HepG2 (cell line): ENCODE data around the gene WDR18. TPM values are rescaled to one million over a fixed set of nuclear protein-coding genes. Genes with fewer than 3 reads are reported as not detected.

Source experiments
- ATAC-seq: fragments of 200-7000 bp; cut with Tn5 transposase; 3 replicates; pipeline ENCODE4 v1.9.1; 2020; ENCODE audit warnings: mild to moderate bottlenecking, moderate library complexity
- BruUV-seq: library from RNA; stranded (reverse); fragments of 400-500 nt; replicated peaks from 2 replicates; lab custom pipeline; 2021; lab: Mats Ljungman, UMichigan
- CTCF ChIA-PET: fragments of 300-600 bp; formaldehyde crosslinking; extraction: SDS; loops from one replicate; lab custom pipeline; 2021; ENCODE audit warnings: low total read pairs, inconsistent platforms, low intra/inter-chr PET ratio; lab: Yijun Ruan, JAX
- POLR2A ChIA-PET: fragments of 350-600 bp; sonication (Branson Sonifier 250); formaldehyde crosslinking; loops from one replicate; lab custom pipeline; 2020; ENCODE audit warnings: antibody characterized with exemption, inconsistent platforms; lab: Yijun Ruan, JAX
- DNase-seq: peaks from one replicate; pipeline ENCODE4 v3.0.0-alpha.2; 2015; ENCODE audit warnings: low spot score
- FAIRE-seq: peaks from 3 replicates; lab custom pipeline; 2011; peaks lifted over from hg19 to GRCh38; lab: Jason Lieb, UNC
- H2AFZ ChIP-seq: one replicate; pipeline ENCODE4 v1.6.1; 2011; ENCODE audit warnings: low read length, inconsistent platforms
- H3K27ac ChIP-seq: fragments of 300-600 bp; 3 replicates; pipeline ENCODE4 v1.8.0; 2011; ENCODE audit warnings: mixed run types, mild to moderate bottlenecking, mixed read lengths, low read length, inconsistent platforms; ENCODE audit not compliant: insufficient read depth; ENCODE audit errors: extremely low read length
- H3K27me3 ChIP-seq, 2 experiments: fragments of 200-600 bp in 1 of 2; 2 replicates in 1 of 2; 3 replicates in 1 of 2; pipeline versions ENCODE4 v1.6.0 to v1.8.0; 2011; ENCODE audit warnings: low read length in 2 of 2, mild to moderate bottlenecking in 2 of 2, moderate library complexity in 2 of 2, inconsistent platforms in 1 of 2; ENCODE audit not compliant: insufficient read depth in 2 of 2, control insufficient read depth in 1 of 2
- H3K36me3 ChIP-seq, 2 experiments: fragments of 200-600 bp in 1 of 2; replicated peaks in 1 of 2; 2 replicates in 1 of 2; 3 replicates in 1 of 2; pipeline versions ENCODE4 v1.5.1 to v1.8.0; 2011; ENCODE audit warnings: low read length in 2 of 2, inconsistent platforms in 1 of 2; ENCODE audit not compliant: insufficient read depth in 2 of 2, control insufficient read depth in 1 of 2
- H3K4me1 ChIP-seq: 2 replicates; pipeline ENCODE4 v1.5.1; 2012; ENCODE audit warnings: low read length, inconsistent platforms; ENCODE audit not compliant: insufficient read depth
- H3K4me2 ChIP-seq: 2 replicates; pipeline ENCODE4 v1.6.0; 2011; ENCODE audit warnings: low read depth, low read length, inconsistent platforms
- H3K4me3 ChIP-seq, 3 experiments: fragments of 200-600 bp in 1 of 3; sonication (generic), shearing (Covaris generic) in 1 of 3; replicated peaks in 1 of 3; 2 replicates each; pipeline ENCODE4 v1.5.1; 2011 to 2016; ENCODE audit warnings: low read length in 3 of 3, inconsistent platforms in 2 of 3, low read depth in 2 of 3, mild to moderate bottlenecking in 2 of 3, control low read depth in 1 of 3, mixed read lengths in 1 of 3; ENCODE audit not compliant: insufficient read depth in 1 of 3
- H3K79me2 ChIP-seq: one replicate; pipeline ENCODE4 v1.6.1; 2011; ENCODE audit warnings: low read length, inconsistent platforms; ENCODE audit not compliant: insufficient read depth
- H3K9ac ChIP-seq: 2 replicates; pipeline ENCODE4 v1.6.0; 2011; ENCODE audit warnings: mild to moderate bottlenecking, low read depth, low read length, inconsistent platforms; ENCODE audit not compliant: insufficient read depth
- H3K9me3 ChIP-seq: 2 replicates; pipeline ENCODE4 v1.5.1; 2012; ENCODE audit warnings: mild to moderate bottlenecking, low read length
- H4K20me1 ChIP-seq: 2 replicates; pipeline ENCODE4 v1.6.0; 2011; ENCODE audit warnings: inconsistent platforms, mild to moderate bottlenecking, low read length, moderate library complexity; ENCODE audit not compliant: insufficient read depth
- AHR ChIP-seq: IDR thresholded peaks from 2 replicates; pipeline ENCODE4 v1.6.1; 2018; ENCODE audit warnings: missing genetic modification reagents, missing compliant biosample characterization
- BHLHE40 ChIP-seq: IDR thresholded peaks from 2 replicates; pipeline ENCODE4 v1.6.1; 2011; ENCODE audit warnings: low read length, improper control_type of control experiment
- KAT2B ChIP-seq: fragments of 150-350 bp; IDR thresholded peaks from 2 replicates; pipeline ENCODE4 v1.6.1; 2014; ENCODE audit warnings: low read depth, low read length, borderline replicate concordance
- MBD4 ChIP-seq: IDR thresholded peaks from 2 replicates; pipeline ENCODE4 v1.6.1; 2012; ENCODE audit warnings: low read length, inconsistent platforms, borderline replicate concordance
- NR3C1 ChIP-seq: sonication (generic); formaldehyde crosslinking; IDR thresholded peaks from 2 replicates; pipeline ENCODE4 v1.4.0; 2020; ENCODE audit warnings: missing genetic modification reagents
- SP1 ChIP-seq, 2 experiments: fragments of 450-650 bp in 1 of 2; sonication (generic) in 1 of 2; formaldehyde crosslinking in 1 of 2; IDR thresholded peaks; 2 replicates each; pipeline versions ENCODE4 v1.4.0 to v1.6.1; 2016 to 2020; ENCODE audit warnings: missing genetic modification reagents in 1 of 2
- ZFP41 ChIP-seq: sonication (generic); formaldehyde crosslinking; IDR thresholded peaks from 2 replicates; pipeline ENCODE4 v1.4.0; 2020; ENCODE audit warnings: mild to moderate bottlenecking, missing genetic modification reagents, borderline replicate concordance
- ZKSCAN8 ChIP-seq: IDR thresholded peaks from 2 replicates; pipeline ENCODE4 v1.6.1; 2016; ENCODE audit warnings: borderline replicate concordance, missing genetic modification reagents, missing compliant biosample characterization
- ZNF207 ChIP-seq: fragments of 450-650 bp; IDR thresholded peaks from 2 replicates; pipeline ENCODE4 v1.6.1; 2016; ENCODE audit warnings: antibody characterized with exemption, borderline replicate concordance
- ZNF724P ChIP-seq: sonication (generic); formaldehyde crosslinking; IDR thresholded peaks from 2 replicates; pipeline ENCODE4 v1.8.0; 2022; ENCODE audit warnings: missing genetic modification reagents, borderline replicate concordance
- ZNF766 ChIP-seq: sonication (generic); formaldehyde crosslinking; IDR thresholded peaks from 2 replicates; pipeline ENCODE4 v1.5.0; 2020; ENCODE audit warnings: missing genetic modification reagents, borderline replicate concordance
- WGBS: methylation state at CpG from one replicate; pipeline ENCODE4 v1.1.6; 2017; ENCODE audit warnings: low lambda C conversion rate; 5-methylcytosine and 5-hydroxymethylcytosine counted together
- in situ Hi-C: cut with HindIII; loops from 2 replicates; pipeline ENCODE4 v1.10.0; 2017; ENCODE audit warnings: low pct_unique_long_range_greater_than_20kb; ENCODE audit not compliant: extremely low pct_ligation_motif_present
- intact Hi-C: fragments of 100-400 bp; cut with micrococcal nuclease; formaldehyde crosslinking; loops from one replicate; pipeline ENCODE4 v1.10.0; 2022; ENCODE audit not compliant: unreplicated experiment
- polyA plus RNA-seq, 8 experiments: library from polyadenylated mRNA; depleted of rRNA in 3 of 8; stranded (reverse) in 7 of 8; unstranded in 1 of 8; fragments of >200 nt; fragmentation: Illumina TruSeq in 4 of 8; extraction: Trizol in 4 of 8; gene quantifications; 2 replicates each; pipeline versions ENCODE4 v1.2.1 to v1.2.3, GENCODE V29; 2011 to 2016; ENCODE audit warnings: low read depth in 4 of 8, missing spikeins in 1 of 8, mixed read lengths in 1 of 8; ENCODE audit not compliant: insufficient read depth in 1 of 8
- total RNA-seq, 5 experiments: library from RNA; depleted of rRNA; stranded (reverse); fragments of >200 nt; fragmentation: Illumina TruSeq; extraction: Trizol; gene quantifications; 2 replicates each; pipeline ENCODE4 v1.2.3, GENCODE V29; 2016; ENCODE audit warnings: low read depth in 1 of 5
- TF ChIP-seq, protein P1 (sequence below): sonication (generic); formaldehyde crosslinking; IDR thresholded peaks from 2 replicates; pipeline ENCODE4 v1.4.0; 2020; ENCODE audit warnings: missing genetic modification reagents
- TF ChIP-seq, protein P2 (sequence below), 2 experiments: IDR thresholded peaks; 2 replicates each; pipeline ENCODE4 v1.6.1; 2011 to 2012; ENCODE audit warnings: low read length in 2 of 2, borderline replicate concordance in 1 of 2, low read depth in 1 of 2, mild to moderate bottlenecking in 1 of 2, moderate library complexity in 1 of 2
- TF ChIP-seq, protein P3 (sequence below): sonication (generic); formaldehyde crosslinking; conservative IDR thresholded peaks from 2 replicates; pipeline ENCODE4 v1.4.0; 2020; ENCODE audit warnings: mild to moderate bottlenecking, missing genetic modification reagents, moderate library complexity

The WDR18 gene
- total and polyA plus RNA-seq, 2 of the 13 experiments (the other 11 are each of a cell fraction or from before 2014, with no cell fraction given), result 36.4 to 47.6 TPM

DNA sequence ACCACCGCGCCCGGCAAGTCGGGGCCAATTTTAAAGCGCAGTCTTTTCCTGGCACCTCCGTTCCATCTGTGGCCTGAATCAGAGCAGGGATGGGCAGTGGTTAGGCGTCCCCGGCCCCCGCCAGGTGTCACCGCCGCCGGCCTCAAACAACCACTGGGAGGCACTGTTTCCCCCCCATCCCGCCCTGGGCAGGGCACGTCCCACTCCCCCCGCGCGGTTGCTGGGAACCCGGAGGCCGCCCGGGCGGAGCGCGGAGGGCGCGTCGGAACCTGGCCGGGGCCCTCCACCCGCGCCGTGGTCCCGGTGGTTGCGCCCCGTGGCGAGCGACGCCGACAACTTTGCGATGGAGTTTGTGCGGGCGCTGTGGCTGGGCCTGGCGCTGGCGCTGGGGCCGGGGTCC, 15.9 kb downstream of the WDR18 start, which contains the start of gene GRIN3B:
Gene GRIN3B, plus strand, starts transcription at position 325 of the 400 bp plus-strand sequence. Its CDS starts 19 bp downstream, at position 344.
- ChIA-PET POLR2A (no interaction called here), CTCF (no interaction called here)
- FAIRE-seq (no peak), DNase-seq (peak; percentile 43), ATAC-seq (peak; percentile 41)
- peaks cover 36% of the 10 kb centered on the region for H3K4me1 ChIP-seq
- no peaks in the 10 kb centered on the region for H3K9me3 ChIP-seq
- H3K4me3 ChIP-seq, result peak within 1 kb of the TSS; percentile 33 to 66 (median 37); a peak in 5 of 6 replicates
- in situ Hi-C loops (no loop called here), intact Hi-C loops (no loop called here)
- no peak within 1 kb of the TSS for H2AFZ ChIP-seq
- no peak within 1 kb of the TSS for H3K27ac ChIP-seq
- no TSS peak for BruUV-seq
- H3K27me3 ChIP-seq, result peaks cover 14 to 50% of the 10 kb centered on the region in 2 experiments
- H3K9ac ChIP-seq, result 0 out of 2 replicates have a peak within 1 kb of the TSS, but pooled peaks have one; percentile 8
- H4K20me1 ChIP-seq, result no peaks in the 10 kb centered on the region
- H3K36me3 ChIP-seq, result no peaks in the 10 kb centered on the region
- H3K4me2 ChIP-seq, result peak within 1 kb of the TSS; percentile 65
- no peaks in the 10 kb centered on the region for H3K79me2 ChIP-seq
- 0% methylated on average over 6 of the region's 43 CpGs for WGBS
- TF ChIP-seq BHLHE40 (no peak), ZNF207 (no peak), ZNF766 (no peak), KAT2B (no peak), ZKSCAN8 (CRISPR knock-in tag) (0 out of 2 replicates have a peak, but pooled peaks have one; percentile 32), MBD4 (no peak), SP1 (IDR thresholded peaks at IDR 0.05) (no peak), SP1 (CRISPR knock-in tag; IDR thresholded peaks at IDR 0.05) (0 out of 2 replicates have a peak, but pooled peaks have one; percentile 15), NR3C1 (CRISPR knock-in tag) (no peak), AHR (CRISPR knock-in tag) (no peak), ZFP41 (CRISPR knock-in tag) (no peak), ZNF724P (no peak)
- TF ChIP-seq, protein P1, sequence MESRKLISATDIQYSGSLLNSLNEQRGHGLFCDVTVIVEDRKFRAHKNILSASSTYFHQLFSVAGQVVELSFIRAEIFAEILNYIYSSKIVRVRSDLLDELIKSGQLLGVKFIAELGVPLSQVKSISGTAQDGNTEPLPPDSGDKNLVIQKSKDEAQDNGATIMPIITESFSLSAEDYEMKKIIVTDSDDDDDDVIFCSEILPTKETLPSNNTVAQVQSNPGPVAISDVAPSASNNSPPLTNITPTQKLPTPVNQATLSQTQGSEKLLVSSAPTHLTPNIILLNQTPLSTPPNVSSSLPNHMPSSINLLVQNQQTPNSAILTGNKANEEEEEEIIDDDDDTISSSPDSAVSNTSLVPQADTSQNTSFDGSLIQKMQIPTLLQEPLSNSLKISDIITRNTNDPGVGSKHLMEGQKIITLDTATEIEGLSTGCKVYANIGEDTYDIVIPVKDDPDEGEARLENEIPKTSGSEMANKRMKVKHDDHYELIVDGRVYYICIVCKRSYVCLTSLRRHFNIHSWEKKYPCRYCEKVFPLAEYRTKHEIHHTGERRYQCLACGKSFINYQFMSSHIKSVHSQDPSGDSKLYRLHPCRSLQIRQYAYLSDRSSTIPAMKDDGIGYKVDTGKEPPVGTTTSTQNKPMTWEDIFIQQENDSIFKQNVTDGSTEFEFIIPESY (CRISPR knock-in tag), result peak; percentile 70
- TF ChIP-seq, protein P2, sequence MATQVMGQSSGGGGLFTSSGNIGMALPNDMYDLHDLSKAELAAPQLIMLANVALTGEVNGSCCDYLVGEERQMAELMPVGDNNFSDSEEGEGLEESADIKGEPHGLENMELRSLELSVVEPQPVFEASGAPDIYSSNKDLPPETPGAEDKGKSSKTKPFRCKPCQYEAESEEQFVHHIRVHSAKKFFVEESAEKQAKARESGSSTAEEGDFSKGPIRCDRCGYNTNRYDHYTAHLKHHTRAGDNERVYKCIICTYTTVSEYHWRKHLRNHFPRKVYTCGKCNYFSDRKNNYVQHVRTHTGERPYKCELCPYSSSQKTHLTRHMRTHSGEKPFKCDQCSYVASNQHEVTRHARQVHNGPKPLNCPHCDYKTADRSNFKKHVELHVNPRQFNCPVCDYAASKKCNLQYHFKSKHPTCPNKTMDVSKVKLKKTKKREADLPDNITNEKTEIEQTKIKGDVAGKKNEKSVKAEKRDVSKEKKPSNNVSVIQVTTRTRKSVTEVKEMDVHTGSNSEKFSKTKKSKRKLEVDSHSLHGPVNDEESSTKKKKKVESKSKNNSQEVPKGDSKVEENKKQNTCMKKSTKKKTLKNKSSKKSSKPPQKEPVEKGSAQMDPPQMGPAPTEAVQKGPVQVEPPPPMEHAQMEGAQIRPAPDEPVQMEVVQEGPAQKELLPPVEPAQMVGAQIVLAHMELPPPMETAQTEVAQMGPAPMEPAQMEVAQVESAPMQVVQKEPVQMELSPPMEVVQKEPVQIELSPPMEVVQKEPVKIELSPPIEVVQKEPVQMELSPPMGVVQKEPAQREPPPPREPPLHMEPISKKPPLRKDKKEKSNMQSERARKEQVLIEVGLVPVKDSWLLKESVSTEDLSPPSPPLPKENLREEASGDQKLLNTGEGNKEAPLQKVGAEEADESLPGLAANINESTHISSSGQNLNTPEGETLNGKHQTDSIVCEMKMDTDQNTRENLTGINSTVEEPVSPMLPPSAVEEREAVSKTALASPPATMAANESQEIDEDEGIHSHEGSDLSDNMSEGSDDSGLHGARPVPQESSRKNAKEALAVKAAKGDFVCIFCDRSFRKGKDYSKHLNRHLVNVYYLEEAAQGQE (IDR thresholded peaks at IDR 0.05; ENCODE audit: borderline replicate concordance in 1 of 2, low read depth in 1 of 2, low read length in 2 of 2), result no peak
- TF ChIP-seq, protein P3, sequence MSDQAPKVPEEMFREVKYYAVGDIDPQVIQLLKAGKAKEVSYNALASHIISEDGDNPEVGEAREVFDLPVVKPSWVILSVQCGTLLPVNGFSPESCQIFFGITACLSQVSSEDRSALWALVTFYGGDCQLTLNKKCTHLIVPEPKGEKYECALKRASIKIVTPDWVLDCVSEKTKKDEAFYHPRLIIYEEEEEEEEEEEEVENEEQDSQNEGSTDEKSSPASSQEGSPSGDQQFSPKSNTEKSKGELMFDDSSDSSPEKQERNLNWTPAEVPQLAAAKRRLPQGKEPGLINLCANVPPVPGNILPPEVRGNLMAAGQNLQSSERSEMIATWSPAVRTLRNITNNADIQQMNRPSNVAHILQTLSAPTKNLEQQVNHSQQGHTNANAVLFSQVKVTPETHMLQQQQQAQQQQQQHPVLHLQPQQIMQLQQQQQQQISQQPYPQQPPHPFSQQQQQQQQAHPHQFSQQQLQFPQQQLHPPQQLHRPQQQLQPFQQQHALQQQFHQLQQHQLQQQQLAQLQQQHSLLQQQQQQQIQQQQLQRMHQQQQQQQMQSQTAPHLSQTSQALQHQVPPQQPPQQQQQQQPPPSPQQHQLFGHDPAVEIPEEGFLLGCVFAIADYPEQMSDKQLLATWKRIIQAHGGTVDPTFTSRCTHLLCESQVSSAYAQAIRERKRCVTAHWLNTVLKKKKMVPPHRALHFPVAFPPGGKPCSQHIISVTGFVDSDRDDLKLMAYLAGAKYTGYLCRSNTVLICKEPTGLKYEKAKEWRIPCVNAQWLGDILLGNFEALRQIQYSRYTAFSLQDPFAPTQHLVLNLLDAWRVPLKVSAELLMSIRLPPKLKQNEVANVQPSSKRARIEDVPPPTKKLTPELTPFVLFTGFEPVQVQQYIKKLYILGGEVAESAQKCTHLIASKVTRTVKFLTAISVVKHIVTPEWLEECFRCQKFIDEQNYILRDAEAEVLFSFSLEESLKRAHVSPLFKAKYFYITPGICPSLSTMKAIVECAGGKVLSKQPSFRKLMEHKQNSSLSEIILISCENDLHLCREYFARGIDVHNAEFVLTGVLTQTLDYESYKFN, result no peak
